NCI-H2107 treated with DMSO at 0.1 percent for 48 hours (cell line): ENCODE data around the gene TMEM53.
"Not testable (repeated sequence)": the region's sequence is repeated elsewhere in the genome, so short reads cannot be mapped to it uniquely, and the experiment has no call there.

ENCODE experiments used
- DNase-seq: peaks from one replicate; lab custom pipeline; 2025; ENCODE audit not compliant: unreplicated experiment; lab: John Stamatoyannopoulos, UW

The TMEM53 gene

DNA sequence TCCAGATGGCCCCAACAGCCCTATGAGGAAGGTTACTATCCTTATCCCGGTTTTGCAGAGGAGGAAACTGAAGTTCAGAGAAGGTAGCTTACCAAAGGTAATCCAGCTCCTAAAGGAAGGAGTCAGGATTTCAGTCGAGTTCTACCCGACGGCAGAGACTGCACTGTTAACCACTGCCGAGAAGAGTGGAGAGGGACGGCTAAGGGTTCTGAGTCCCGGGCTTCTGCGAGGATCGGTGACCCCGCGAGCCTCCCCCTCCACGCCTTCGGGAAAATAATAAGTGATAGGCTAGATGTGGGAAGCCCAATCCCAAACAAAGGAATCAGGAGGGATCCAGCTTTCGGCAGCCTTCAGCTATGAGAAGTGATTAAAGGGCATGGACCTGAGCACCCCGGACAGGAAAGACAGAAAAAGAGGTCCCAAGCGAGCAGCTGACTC is 587 bp downstream of the TMEM53 start:
- no peak for DNase-seq

- no peak for DNase-seq
These were observed 1.2 kb downstream of the TMEM53 start for GRCh38 chr1:44672961-44673674.

DNA sequence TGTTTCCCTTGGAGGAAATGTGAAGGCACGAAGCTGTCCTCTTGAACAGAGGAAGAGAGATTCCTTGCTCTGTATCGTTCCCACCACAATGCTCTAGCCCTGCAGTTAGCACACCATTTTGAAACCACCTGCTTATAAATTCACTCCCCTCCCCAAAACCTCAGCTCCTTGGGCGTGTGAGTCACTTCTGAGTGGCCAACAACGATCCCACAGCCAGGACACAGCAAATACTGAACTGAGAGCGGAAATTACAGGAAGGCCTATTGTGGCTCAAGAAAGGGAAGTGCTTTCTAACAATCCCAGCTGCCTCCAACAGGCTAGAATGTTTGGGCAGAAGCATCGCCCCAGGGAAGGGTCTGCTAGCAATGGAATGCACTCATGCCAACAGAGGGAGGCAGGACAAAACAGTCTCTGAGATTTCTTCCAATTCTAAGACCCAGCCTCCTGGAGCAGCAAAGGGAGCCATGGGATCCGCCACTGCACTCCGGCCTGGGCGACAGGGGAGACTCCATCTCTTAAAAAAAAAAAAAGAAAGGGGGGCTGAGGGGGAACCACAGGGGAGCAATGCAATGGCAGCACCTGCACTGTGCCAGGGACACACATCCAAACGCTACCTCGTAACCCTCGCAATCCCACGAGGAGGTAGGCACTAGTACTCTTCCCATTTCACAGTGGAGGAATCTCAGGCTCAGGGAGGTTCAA is 1.9 kb downstream of the TMEM53 start:
- DNase-seq, result peak; percentile 18

GRCh38 chr1:44670751-44671640 is 3.3 kb downstream of the TMEM53 start:
- no peak for DNase-seq

- DNase-seq, result not testable (repeated sequence)
These were observed 7.6 kb downstream of the TMEM53 start for GRCh38 chr1:44666719-44667118.

GRCh38 chr1:44664730-44665370 is 9.4 kb downstream of the TMEM53 start:
- no peak for DNase-seq

DNA sequence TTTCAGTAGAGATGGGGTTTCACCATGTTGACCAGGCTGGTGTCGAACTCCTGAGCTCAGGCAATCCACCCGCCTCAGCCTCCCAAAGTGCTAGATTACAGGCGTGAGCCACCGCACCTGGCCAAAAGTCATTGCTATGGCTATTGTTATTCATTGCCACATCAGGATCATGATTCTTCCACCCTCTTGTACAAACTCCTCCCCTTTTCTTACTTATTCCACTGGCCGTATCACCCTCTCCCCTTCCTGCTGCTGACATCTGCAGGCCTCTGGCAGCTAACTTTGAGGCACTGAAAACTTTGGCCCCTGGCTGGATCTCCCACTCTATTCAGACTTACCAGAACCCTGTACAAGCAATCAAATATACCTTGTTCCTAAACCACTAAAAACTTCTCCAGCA is 10.9 kb downstream of the TMEM53 start:
- no peak for DNase-seq

- no peak for DNase-seq
These were observed 11.6 kb downstream of the TMEM53 start for GRCh38 chr1:44662683-44663030.

DNA sequence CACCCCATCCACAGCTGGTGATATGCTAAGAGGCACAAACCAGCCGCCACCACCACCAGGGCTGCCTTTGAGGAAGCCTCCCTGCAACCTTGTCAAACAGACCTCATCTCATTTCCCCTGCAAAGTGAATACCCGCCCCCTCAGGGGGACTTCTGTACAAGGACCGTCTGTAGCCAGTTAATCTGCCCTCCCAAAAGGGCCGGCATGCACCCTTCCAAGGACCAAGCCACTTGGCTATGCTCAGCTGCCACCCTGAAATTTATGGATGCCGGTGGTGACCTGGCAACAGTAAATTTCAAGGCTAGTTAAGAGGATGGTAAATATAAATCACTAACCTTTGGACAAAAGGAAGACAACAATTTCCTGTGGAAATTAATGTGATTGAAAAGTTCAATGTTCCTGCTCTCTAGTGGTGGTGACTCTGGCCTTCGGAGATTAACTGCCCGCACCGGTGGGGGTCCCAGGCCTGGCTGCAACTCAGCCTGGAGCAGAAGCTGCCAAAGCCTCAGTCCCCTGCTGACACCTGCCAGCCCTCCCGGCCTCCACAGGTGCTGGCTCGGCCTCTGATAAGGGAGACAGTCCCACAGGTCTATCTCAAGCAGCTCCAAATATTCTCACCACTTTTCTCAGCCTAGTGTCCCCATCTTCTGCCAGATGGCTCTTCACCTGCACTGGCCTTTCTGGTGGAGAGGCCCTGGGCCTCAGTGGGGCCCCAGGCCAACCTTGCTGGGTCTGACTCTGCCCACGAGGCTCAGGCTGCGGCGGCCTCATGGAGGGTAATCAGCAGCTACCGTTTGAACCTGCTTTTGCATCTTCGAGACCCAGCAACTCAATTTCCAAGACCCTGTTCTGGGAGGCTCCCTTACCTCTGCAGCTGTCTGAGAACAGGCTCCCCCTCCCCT is 12.2 kb downstream of the TMEM53 start:
- DNase-seq, result no peak

DNA sequence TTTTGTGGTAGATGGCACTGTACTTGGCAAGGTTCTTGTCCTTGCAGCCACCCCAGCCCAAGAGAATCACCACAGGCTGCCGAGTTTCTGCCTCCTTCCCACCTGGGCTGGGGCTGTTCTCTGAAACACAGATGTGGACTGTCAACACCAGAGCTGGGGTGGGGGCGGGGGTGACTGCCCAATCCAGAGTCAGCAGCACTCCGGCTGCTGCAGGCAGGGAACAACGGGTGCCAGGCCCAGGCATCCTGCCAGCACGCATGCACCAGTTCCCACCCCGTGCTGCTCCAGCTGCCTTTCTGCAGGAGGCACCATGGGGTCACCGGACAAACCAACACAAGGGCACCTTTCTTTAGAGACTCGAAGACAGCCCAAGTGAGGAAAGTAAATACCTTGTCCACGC is 14.1 kb downstream of the TMEM53 start:
- peak; percentile 41 for DNase-seq

- DNase-seq, result no peak
These were observed 14.7 kb downstream of the TMEM53 start for GRCh38 chr1:44659566-44659965.

- DNase-seq, result peak; percentile 14
These were observed 18.7 kb downstream of the TMEM53 start for GRCh38 chr1:44655609-44656008.

- DNase-seq, result no peak
These were observed 19.6 kb downstream of the TMEM53 start for GRCh38 chr1:44654621-44655187.

DNA sequence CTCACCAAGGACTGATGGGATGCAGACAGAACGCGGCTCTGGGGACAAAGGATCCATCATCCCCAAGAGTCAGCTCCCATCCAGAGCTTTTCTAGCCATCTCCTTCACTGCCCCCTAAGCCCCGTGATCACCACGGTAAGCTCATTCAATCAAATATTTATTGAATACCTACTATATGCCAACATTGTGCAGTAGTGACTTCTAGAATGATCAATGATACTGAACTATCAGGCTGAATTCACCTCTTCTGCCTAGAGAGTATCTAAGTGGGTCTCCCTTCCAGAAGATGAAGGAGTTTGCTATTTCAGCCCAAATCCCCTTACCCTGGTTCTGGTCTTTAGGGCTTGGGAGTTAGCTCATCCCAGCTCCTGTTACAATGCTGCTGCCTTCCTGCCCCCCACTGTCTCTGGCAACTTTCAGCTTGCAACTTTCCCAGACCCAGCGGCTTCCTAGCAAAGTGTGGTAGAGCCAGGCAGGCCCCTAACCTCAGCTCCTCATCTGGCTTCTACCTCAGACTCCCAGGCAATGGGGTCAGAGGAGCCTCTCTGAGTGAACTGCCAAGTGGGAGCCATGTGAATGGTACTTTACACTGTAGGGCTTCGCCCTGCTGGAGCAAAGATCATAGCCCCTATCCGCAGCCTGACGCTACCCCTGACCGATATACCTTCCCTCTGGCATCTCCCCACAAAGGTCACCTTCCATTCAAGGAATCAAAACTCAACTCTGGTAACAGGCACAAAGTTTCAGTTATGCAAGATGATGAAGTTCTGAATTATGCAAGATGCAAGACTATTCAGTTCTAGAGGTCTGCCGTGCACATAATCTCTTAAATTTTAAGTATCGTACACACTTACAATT is 20.9 kb downstream of the TMEM53 start:
- DNase-seq, result no peak

DNA sequence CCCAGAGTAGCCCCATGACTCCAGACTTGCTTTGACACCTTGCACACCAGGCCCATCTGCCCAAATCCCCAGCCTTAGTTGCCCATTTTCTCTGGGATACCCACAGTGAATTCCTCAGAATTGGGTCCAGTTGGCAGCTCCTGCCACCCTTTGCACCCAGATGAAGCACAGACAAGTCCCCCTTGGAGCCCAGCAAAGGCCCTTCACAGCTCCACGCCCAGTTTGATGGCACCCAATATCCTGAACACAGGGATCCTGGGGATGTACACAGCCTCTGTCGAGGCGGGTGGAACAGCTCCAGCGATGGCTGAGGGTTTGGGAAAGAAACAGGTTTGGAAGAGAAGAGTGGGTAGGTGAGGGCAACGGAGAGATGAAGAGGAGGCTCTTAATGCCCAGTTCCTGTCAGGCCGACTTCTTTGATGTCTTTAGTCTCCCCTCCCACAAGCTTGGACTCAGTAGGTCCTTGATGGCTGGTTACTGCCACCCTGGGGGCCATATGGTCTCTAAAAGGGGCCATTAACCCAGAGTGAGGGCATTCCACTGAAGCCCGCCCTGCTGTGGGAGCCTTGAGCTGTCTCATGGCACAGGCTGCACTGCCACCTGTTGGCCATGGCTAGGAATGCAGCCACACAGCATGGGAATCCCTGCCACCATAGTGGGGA is 21.7 kb downstream of the TMEM53 start:
- DNase-seq, result peak; percentile 58

DNA sequence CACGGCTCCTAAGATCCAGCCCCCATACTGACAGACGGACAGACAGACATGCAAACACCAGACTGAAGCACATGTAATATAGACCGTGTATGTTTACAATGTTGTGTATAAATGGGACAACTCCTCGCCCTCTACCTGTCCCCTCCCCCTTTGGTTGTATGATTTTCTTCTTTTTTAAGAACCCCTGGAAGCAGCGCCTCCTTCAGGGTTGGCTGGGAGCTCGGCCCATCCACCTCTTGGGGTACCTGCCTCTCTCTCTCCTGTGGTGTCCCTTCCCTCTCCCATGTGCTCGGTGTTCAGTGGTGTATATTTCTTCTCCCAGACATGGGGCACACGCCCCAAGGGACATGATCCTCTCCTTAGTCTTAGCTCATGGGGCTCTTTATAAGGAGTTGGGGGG is 23.2 kb downstream of the TMEM53 start:
- no peak for DNase-seq

DNA sequence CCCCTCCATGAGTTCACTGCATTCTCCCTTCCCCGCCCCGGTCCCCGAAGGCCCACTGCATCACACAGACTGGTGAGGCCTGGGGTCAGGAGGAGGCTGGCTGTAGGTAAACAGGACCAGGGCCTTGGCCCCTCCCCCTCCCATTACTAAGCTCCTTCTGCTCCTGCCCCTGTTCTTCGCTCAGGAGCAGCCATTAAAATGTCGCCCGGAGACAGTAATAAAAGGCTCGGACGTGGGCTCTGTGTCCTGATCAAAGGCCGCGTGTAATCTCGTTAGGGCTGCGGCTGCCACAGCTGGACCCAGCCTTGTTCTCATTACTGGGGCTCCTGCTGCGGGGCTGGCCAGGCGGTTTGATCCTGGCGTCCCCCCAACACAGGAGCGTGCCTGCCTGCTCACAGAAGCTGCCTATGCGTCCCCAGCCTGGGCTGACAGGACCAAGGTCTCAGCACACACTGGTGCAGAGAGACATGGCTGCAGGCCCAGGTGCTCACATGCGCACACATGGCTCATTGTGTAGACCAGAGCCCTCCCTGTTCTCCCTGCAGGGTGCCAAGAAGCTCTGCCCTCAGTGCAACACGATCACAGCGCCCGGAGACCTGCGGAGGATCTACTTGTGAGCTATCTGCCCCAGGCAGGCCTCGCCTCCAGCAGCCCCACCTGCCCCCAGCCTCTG is 24.0 kb downstream of the TMEM53 start:
- peak; percentile 92 for DNase-seq

GRCh38 chr1:44649788-44650158 is 24.5 kb downstream of the TMEM53 start:
- DNase-seq, result no peak
